Measurements from ENCODE around the gene KLHL11.

- TF ChIP-seq BRCA1 (IDR thresholded peaks at IDR 0.05; ENCODE audit: low read depth, low read length) (no peak), RELA (IDR thresholded peaks at IDR 0.05; ENCODE audit: borderline replicate concordance, partially characterized antibody) (no peak), ATF7 (IDR thresholded peaks at IDR 0.05; ENCODE audit: low read depth) (no peak)
- TF ChIP-seq, protein P1, sequence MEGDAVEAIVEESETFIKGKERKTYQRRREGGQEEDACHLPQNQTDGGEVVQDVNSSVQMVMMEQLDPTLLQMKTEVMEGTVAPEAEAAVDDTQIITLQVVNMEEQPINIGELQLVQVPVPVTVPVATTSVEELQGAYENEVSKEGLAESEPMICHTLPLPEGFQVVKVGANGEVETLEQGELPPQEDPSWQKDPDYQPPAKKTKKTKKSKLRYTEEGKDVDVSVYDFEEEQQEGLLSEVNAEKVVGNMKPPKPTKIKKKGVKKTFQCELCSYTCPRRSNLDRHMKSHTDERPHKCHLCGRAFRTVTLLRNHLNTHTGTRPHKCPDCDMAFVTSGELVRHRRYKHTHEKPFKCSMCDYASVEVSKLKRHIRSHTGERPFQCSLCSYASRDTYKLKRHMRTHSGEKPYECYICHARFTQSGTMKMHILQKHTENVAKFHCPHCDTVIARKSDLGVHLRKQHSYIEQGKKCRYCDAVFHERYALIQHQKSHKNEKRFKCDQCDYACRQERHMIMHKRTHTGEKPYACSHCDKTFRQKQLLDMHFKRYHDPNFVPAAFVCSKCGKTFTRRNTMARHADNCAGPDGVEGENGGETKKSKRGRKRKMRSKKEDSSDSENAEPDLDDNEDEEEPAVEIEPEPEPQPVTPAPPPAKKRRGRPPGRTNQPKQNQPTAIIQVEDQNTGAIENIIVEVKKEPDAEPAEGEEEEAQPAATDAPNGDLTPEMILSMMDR (IDR thresholded peaks at IDR 0.05 in 2 of 3, conservative IDR thresholded peaks at IDR 0.05 in 1 of 3; ENCODE audit: control insufficient read depth in 2 of 3, extremely low read depth in 1 of 3, insufficient read depth in 1 of 3, low read depth in 3 of 3, low read length in 3 of 3) = no peak
Observed at GRCh38 chr17:41892021-41892376, 26.8 kb upstream of the KLHL11 start.
